ENCODE results near the gene ZNF473. TPM values are rescaled to one million over a fixed set of nuclear protein-coding genes. Genes with fewer than 3 reads are reported as not detected.

The ZNF473 gene
- total RNA-seq, 2 donors from 2014 or later: 2.4 to 6.5 TPM

DNA sequence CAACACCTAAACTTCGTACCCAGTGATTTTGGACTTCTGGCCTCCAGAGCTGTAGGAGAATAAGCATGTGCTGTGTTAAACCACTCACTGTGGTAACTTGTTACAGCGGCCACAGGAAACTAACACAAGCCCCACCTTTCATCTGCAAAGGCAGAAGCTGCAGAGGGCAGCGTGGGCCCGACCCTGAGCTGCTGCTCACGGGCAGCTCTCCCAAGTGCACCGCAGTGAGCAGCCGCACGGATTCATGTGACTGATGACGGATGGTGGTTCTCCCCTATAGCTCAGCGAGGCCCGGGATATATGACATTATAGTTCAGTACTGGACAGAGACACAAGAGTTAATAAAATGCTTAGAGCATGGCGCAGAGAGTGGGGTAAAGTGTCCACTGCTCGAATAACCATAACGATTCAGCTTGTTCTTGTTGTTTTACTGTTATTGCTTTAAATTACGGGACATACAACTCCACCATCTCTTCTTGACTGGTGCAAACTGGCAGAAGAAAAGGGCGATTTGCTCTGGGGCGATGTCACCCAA is 22.5 kb upstream of the ZNF473 start:
- Histone ChIP-seq H3K27me3 (replicated peaks; ENCODE audit: insufficient read depth) (no peaks in the 10 kb centered on the region), H3K4me3 (no peak overlapping the region), H3K27ac (peak overlapping the region; percentile 54 to 91), H3K36me3 (peaks cover 54% of the 10 kb centered on the region), H3K4me1 (ENCODE audit: control insufficient read depth in 1 of 2, low read depth in 2 of 2) (peaks cover 29 to 37% of the 10 kb centered on the region in 2 donors), H3K9me3 (no peaks in the 10 kb centered on the region)
- TF ChIP-seq, protein P1, sequence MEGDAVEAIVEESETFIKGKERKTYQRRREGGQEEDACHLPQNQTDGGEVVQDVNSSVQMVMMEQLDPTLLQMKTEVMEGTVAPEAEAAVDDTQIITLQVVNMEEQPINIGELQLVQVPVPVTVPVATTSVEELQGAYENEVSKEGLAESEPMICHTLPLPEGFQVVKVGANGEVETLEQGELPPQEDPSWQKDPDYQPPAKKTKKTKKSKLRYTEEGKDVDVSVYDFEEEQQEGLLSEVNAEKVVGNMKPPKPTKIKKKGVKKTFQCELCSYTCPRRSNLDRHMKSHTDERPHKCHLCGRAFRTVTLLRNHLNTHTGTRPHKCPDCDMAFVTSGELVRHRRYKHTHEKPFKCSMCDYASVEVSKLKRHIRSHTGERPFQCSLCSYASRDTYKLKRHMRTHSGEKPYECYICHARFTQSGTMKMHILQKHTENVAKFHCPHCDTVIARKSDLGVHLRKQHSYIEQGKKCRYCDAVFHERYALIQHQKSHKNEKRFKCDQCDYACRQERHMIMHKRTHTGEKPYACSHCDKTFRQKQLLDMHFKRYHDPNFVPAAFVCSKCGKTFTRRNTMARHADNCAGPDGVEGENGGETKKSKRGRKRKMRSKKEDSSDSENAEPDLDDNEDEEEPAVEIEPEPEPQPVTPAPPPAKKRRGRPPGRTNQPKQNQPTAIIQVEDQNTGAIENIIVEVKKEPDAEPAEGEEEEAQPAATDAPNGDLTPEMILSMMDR (IDR thresholded peaks at IDR 0.05): no peak
- ATAC-seq (ENCODE audit: insufficient number of reproducible peaks, low FRiP score, low read depth): no peak
- DNase-seq (ENCODE audit: low spot score): no peak

DNA sequence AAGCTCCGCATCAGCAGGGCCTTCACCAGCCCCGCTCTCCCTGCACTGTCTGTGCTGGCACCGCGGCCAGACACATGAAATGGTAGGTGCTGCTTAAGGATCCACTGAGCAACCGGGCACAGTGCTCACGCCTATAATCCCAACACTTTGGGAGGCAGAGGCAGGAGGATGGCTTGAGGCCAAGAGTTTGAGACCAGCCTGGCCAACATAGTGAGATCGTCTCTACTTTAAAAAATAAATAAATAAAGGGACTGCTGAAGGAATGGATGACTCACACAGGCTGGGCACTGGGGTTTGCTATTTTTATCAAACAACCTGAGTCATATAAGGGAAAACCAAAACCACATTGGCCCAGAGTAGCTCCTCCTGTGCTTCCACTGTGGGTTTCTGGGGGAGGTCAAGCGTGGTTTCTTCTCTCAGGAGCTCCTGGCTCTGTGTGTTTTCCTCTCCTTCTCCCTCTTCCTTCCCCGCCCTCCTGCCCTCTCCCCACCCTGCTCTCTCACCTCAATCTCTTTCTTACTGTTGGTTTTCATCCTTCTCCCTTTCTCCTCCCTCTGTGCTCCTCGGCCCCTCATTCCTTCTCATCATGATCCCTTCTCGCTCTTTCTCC is 21.9 kb upstream of the ZNF473 start:
- TF ChIP-seq, protein P1 (IDR thresholded peaks at IDR 0.05): no peak
- peaks cover 29 to 37% of the 10 kb centered on the region in 2 donors for H3K4me1 ChIP-seq (ENCODE audit: control insufficient read depth in 1 of 2, low read depth in 2 of 2)
- H3K36me3 ChIP-seq: peaks cover 60% of the 10 kb centered on the region
- H3K9me3 ChIP-seq: no peaks in the 10 kb centered on the region
- DNase-seq (ENCODE audit: low spot score) (peak; percentile 59), ATAC-seq (ENCODE audit: insufficient number of reproducible peaks, low FRiP score, low read depth) (peak; percentile 93)
- peak overlapping the region; percentile 91 to 97 for H3K27ac ChIP-seq
- peak overlapping the region; percentile 56 for H3K4me3 ChIP-seq
- no peaks in the 10 kb centered on the region for H3K27me3 ChIP-seq (replicated peaks; ENCODE audit: insufficient read depth)

DNA sequence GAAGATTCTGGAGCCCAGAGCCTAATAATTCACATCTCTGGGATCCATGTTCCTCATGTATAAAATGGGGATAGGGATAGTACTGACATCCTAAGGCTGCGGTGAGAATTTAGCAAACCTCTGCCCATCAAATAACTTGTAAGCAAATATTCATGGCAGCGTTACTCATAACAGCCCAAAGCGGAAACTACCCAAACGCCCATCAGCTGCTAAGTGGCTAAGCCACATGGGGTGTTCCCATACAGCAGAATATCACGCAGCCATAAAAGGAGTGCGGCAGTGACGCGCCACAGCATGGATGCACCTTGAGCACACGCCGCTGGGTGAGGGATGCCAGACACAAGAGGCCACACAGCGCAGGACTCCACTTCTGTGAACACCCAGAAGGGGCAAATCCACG is 20.4 kb upstream of the ZNF473 start:
- H3K27ac ChIP-seq: peak overlapping the region; percentile 91 to 97
- TF ChIP-seq, protein P1 (IDR thresholded peaks at IDR 0.05): no peak
- no peaks in the 10 kb centered on the region for H3K9me3 ChIP-seq
- H3K27me3 ChIP-seq (replicated peaks; ENCODE audit: insufficient read depth): no peaks in the 10 kb centered on the region
- H3K4me1 ChIP-seq (ENCODE audit: control insufficient read depth in 1 of 2, low read depth in 2 of 2): peaks cover 29 to 37% of the 10 kb centered on the region in 2 donors
- ATAC-seq (ENCODE audit: insufficient number of reproducible peaks, low FRiP score, low read depth): no peak
- no peak overlapping the region for H3K4me3 ChIP-seq
- DNase-seq (ENCODE audit: low spot score): no peak
- H3K36me3 ChIP-seq: peaks cover 54% of the 10 kb centered on the region

DNA sequence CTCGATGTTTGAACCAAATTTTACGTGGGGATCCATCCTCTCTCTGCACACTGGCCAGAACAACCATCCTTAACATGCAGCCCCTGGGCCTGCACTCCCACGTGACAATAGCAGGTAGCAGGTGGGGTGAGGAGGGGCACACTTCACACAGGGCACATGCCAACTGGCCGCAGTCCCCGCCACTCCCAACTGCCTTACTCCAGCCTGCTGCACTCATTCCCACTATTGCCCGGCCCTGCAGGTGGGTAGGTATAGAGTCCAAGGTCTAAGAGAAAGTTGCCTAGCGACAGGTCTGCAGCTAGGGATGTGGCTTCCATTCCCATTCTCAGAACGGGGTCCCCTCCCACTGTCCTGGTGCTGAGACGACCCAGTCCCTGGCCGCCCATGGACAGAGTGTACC is 18.6 kb upstream of the ZNF473 start:
- ATAC-seq (ENCODE audit: insufficient number of reproducible peaks, low FRiP score, low read depth): no peak
- no peak overlapping the region for H3K27ac ChIP-seq
- no peak overlapping the region for H3K4me3 ChIP-seq
- no peaks in the 10 kb centered on the region for H3K27me3 ChIP-seq (replicated peaks; ENCODE audit: insufficient read depth)
- DNase-seq (ENCODE audit: low spot score): no peak
- no peaks in the 10 kb centered on the region for H3K9me3 ChIP-seq
- TF ChIP-seq, protein P1 (IDR thresholded peaks at IDR 0.05): no peak
- peaks cover 27 to 32% of the 10 kb centered on the region in 2 donors for H3K4me1 ChIP-seq (ENCODE audit: control insufficient read depth in 1 of 2, low read depth in 2 of 2)
- peaks cover 46% of the 10 kb centered on the region for H3K36me3 ChIP-seq

DNA sequence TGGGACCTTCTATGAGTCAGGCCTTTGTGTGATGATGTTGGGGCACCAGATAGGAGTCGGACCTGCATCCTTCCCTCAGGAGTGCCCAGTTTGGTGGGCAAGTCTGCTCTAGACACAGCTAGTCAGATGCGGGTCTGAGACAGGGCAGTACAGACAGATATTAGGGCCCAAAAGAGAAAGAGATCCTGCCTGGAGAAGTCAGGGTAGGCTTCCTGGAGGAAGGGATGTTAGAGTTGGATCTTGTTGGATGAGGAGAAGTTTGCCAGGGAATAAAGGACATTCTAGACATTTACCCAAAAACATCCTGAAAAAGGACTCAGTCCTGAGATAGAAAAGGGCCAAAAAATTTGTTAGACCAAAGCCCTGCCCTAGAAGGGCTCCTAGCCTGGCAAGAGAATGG is 17.9 kb upstream of the ZNF473 start:
- Histone ChIP-seq H3K4me1 (ENCODE audit: control insufficient read depth in 1 of 2, low read depth in 2 of 2) (peaks cover 22 to 25% of the 10 kb centered on the region in 2 donors), H3K36me3 (peaks cover 48% of the 10 kb centered on the region), H3K9me3 (no peaks in the 10 kb centered on the region), H3K27me3 (replicated peaks; ENCODE audit: insufficient read depth) (no peaks in the 10 kb centered on the region), H3K27ac (peak overlapping the region in 1 of 2 donors; percentile 28), H3K4me3 (no peak overlapping the region)
- no peak for ATAC-seq (ENCODE audit: insufficient number of reproducible peaks, low FRiP score, low read depth)
- TF ChIP-seq, protein P1 (IDR thresholded peaks at IDR 0.05): no peak
- DNase-seq (ENCODE audit: low spot score): no peak
